NOMO-1 treated with dmso at 0.1 percent for 144 hours (cell line): ENCODE measurements around the gene SDCCAG8.
A peak's percentile ranks its signal among the peaks of the same experiment; 100 is the strongest.

Experiments used
- DNase-seq: peaks from one replicate; lab custom pipeline; 2025; ENCODE audit not compliant: unreplicated experiment; lab: John Stamatoyannopoulos, UW

SDCCAG8 gene

GRCh38 chr1:243454328-243454997 is 198.6 kb downstream of the SDCCAG8 start:
- no peak for DNase-seq

GRCh38 chr1:243455760-243456651 is 200.2 kb downstream of the SDCCAG8 start:
- no peak for DNase-seq

- no peak for DNase-seq
Observed at GRCh38 chr1:243457363-243457982, 201.6 kb downstream of the SDCCAG8 start.

- peak; percentile 53 for DNase-seq
Observed at GRCh38 chr1:243459059-243459458, 203.2 kb downstream of the SDCCAG8 start.

- DNase-seq = no peak
Observed at GRCh38 chr1:243461700-243462099, 205.9 kb downstream of the SDCCAG8 start.

GRCh38 chr1:243462929-243463697 is 207.3 kb downstream of the SDCCAG8 start:
- no peak for DNase-seq

- DNase-seq = no peak
Observed at GRCh38 chr1:243465081-243465480, 209.2 kb downstream of the SDCCAG8 start.

GRCh38 chr1:243465738-243466137 is 209.9 kb downstream of the SDCCAG8 start:
- DNase-seq = no peak

- DNase-seq = no peak
Observed at GRCh38 chr1:243469497-243469896, 213.7 kb downstream of the SDCCAG8 start.

- DNase-seq = no peak
Observed at GRCh38 chr1:243470502-243470901, 214.7 kb downstream of the SDCCAG8 start.

- peak; percentile 65 for DNase-seq
Observed at GRCh38 chr1:243471026-243471685, 215.3 kb downstream of the SDCCAG8 start.

GRCh38 chr1:243471754-243472745 is 216.2 kb downstream of the SDCCAG8 start:
- peak; percentile 46 for DNase-seq

- peak; percentile 22 for DNase-seq
Observed at GRCh38 chr1:243473227-243474135, 217.6 kb downstream of the SDCCAG8 start.

- DNase-seq = no peak
Observed at GRCh38 chr1:243474136-243474881, 218.5 kb downstream of the SDCCAG8 start.

GRCh38 chr1:243474906-243475305 is 219.1 kb downstream of the SDCCAG8 start:
- DNase-seq = no peak

- DNase-seq = no peak
Observed at GRCh38 chr1:243475966-243476365, 220.1 kb downstream of the SDCCAG8 start.

GRCh38 chr1:243477731-243478290 is 222.0 kb downstream of the SDCCAG8 start:
- peak; percentile 74 for DNase-seq
